GM12864 (cell line): Measurements from ENCODE around the gene SYNJ1.
"Not testable (repeated sequence)": the region's sequence is repeated elsewhere in the genome, so short reads cannot be mapped to it uniquely, and the experiment has no call there.

ENCODE experiments used
- DNase-seq: peaks from one replicate; pipeline ENCODE4 v3.0.0-alpha.2; 2011; ENCODE audit warnings: low read depth
- H3K4me3 ChIP-seq: 2 replicates; pipeline ENCODE4 v1.5.1; 2011; ENCODE audit warnings: mild to moderate bottlenecking, low read depth, low read length, control low read depth
- TF ChIP-seq, protein P1 (sequence below): IDR thresholded peaks from 2 replicates; pipeline ENCODE4 v1.5.1; 2011; ENCODE audit warnings: low read depth, mild to moderate bottlenecking, moderate library complexity, low read length, control low read depth, inconsistent platforms; ENCODE audit errors: missing control alignments

The SYNJ1 gene

DNA sequence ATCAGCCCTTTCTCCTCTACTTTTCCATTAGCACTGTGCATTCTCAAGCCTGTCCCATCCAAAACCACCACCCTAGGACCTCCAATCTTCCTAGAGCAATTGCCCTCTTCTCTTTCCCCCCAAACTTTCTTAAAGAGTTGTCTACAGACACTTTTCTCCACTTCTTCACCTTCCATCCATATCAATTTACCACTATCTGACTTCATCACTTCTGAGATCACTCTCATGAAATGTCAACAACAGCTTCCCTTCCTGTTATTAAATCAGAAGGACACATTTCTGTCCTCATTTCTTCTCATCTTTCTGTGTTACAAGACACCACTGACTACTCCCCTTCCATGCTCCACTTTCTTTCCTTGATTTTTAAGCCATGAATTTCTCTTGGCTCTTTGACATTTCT is 79.6 kb downstream of the SYNJ1 start:
- DNase-seq = no peak
- H3K4me3 ChIP-seq = no peak overlapping the region
- TF ChIP-seq, protein P1, sequence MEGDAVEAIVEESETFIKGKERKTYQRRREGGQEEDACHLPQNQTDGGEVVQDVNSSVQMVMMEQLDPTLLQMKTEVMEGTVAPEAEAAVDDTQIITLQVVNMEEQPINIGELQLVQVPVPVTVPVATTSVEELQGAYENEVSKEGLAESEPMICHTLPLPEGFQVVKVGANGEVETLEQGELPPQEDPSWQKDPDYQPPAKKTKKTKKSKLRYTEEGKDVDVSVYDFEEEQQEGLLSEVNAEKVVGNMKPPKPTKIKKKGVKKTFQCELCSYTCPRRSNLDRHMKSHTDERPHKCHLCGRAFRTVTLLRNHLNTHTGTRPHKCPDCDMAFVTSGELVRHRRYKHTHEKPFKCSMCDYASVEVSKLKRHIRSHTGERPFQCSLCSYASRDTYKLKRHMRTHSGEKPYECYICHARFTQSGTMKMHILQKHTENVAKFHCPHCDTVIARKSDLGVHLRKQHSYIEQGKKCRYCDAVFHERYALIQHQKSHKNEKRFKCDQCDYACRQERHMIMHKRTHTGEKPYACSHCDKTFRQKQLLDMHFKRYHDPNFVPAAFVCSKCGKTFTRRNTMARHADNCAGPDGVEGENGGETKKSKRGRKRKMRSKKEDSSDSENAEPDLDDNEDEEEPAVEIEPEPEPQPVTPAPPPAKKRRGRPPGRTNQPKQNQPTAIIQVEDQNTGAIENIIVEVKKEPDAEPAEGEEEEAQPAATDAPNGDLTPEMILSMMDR = no peak

DNA sequence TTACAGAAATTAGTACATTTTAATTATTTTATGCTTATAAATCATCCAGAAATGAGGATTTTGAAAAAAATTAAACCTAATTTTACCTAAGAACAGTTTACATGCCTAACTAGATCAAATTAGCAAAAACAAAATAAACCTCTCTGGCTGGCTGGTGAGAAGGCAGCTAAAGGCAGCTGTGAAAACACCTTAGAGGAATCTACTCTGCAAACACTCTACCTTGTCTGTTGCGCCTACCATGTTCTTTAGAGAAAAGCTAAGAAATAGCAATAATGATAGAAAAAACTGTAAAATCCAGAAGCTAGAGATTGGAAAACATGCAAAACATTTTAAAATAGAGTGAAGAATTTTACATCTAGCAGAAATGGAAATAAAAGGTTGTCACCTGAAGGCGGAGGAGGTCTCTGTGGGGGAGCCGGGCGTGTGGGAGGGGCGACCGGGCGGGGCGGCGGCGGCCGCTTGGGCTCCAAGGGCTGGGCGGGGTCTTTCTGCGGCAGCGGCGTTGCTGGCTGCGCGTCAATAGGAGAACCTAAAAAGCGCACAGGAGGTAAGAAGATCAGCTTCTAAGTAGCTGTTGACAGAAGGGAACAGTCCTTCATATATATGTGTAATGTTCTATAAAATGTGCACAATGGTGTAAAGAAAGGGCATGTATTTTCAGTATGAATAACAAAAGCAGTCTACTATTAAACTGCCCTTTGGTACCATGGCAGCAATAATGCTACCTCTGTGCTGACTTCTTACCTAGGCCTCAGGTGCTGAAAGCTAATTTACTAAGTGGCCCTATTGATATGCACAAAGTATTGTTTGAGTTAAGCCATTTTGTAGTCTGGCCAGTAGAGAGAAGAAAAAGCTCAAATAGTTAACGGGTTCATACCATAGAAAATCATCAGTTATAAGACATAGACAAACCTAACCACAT is 82.3 kb downstream of the SYNJ1 start:
- TF ChIP-seq, protein P1 = no peak
- no peak overlapping the region for H3K4me3 ChIP-seq
- DNase-seq = no peak

DNA sequence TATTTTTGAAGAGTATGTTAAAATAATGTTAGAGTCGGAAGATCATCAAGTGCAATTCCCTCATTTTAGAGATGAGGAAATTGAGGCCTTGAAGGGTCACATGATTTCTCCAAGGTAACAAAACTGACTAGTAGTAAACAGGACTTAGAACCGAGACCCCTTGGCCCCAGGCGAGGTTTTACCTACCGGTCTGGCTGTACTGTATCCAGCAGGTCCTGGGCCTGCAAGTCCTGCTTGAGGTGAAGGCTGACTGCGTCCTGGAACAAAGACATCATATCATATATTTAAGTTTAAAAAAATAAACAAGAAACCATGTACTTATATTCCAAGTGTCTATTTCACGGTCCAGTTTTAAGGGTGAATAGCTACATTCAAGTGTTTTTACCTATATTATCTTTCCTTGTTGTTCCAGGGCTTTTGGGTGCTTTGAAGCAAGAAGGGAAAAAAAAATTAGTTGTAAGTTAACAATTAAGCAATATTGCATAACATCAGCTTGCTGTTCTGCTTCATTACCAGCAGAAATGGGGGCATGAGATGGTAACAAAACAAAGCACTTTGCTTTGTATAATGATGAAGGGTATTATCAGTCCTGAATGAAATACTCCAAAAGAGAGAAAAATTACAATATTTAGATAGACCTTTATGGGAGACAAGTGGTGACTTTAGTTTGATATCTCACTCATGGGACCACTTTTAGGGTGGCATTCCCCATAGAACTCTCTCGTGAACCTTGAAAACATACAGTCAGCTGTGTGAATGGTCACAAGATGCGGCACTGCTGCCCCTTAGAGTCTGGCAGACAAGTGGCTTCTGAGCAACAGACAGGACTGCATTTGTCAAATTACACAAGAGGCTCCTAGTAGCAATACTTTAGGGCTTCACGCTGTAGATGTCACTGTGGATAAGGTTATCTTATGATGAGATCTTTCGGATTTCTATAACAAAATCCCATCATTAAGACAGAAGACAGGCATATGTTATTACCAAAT is 85.8 kb downstream of the SYNJ1 start:
- no peak for DNase-seq
- no peak overlapping the region for H3K4me3 ChIP-seq
- TF ChIP-seq, protein P1 = no peak

DNA sequence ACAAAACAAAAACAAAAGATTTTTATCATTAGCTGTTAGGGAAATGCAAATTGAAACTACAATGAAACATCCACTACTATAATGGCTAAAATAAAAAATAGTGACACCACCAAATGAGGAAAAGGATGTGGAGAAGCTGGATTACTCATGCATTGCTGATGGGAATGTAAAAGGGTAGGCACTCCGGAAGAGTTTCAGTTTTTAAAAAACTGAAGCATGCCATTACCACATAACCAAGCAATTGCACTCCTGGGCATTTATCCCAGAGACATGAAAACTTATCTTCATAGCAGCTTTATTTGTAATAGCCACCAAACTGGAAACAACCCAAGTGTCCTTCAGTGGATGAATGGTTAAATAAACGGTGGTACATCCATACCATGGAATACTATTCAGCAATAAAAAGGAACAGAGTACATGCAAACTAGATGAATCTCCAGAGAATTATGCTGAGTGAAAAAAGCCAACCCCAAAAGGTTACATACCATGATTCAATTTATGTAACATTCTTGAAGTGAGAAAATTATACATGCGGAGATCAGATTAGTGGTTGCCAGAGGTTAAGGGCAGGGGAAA is 101.1 kb downstream of the SYNJ1 start:
- TF ChIP-seq, protein P1 = no peak
- no peak for DNase-seq
- no peak overlapping the region for H3K4me3 ChIP-seq

DNA sequence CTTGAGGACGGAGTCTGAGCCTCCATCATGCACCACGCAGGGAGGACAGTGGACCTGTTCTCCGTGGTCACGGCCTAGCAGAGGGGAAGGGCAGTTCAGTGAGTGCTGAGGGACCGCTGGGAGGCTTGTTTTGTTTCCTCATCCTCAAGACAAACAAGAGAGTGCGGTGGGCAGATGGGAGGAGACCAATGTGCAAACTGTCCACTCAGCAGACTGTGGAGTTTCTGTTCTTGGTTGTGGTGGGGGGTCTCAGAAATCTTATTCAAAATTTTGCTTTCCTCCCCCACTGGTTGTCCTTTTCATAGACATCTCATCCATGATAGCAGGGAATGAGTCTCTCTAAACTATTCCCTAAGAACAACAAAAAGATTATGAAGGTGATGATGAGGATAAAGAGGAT is 109.6 kb downstream of the SYNJ1 start:
- H3K4me3 ChIP-seq, DNase-seq: not testable (repeated sequence)

DNA sequence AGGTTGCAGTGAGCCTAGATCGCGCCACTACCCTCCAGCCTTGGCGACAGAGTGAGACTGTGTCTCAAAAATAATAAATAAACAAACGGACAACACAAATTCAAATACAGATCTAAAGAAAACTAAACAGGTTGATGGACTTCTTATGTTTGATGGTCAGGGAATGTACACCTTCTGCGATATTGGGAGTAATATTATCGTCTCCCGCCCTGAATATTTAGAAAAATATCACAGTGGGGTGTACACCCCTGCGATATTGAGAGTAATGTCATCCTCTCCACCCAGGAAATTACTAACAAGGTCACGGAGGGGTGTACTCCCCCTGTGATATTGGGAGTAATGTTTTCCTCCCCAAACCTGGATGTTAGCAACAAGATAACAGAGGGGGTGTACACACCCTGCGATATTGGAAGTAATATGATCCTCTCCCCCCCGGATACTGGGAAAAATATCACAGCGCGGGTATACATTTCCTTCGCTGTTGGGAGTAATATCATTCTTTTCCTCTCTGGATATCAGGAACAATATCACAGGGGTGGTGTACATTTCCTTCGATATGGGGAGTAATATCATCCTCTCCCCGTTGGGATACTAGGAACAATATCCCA is 114.3 kb downstream of the SYNJ1 start:
- TF ChIP-seq, protein P1 = no peak
- no peak for DNase-seq
- H3K4me3 ChIP-seq = peak overlapping the region; percentile 57
